ENCODE measurements around the gene MBNL2. TPM values are rescaled to one million over a fixed set of nuclear protein-coding genes. Genes with fewer than 3 reads are reported as not detected.

Gene MBNL2
- total and polyA plus RNA-seq, 2 experiments from 2014 or later = 0.55 to 3.2 TPM

- DNase-seq (ENCODE audit: low spot score) (no peak), ATAC-seq (no peak)
- Mint-ChIP-seq H3K9me3 (no peaks in the 10 kb centered on the region), H3K36me3 (ENCODE audit: low read depth) (no peaks in the 10 kb centered on the region), H3K4me3 (no peak overlapping the region), H3K27ac (no peak overlapping the region), H3K27me3 (ENCODE audit: insufficient read depth, low read depth, poor library complexity) (peaks cover 1% of the 10 kb centered on the region), H3K4me1 (no peaks in the 10 kb centered on the region)
- no peak overlapping the region for H3K4me3 ChIP-seq
- no peaks in the 10 kb centered on the region for H3K9me2 ChIP-seq (ENCODE audit: insufficient read depth)
- TF ChIP-seq EZH2 (IDR thresholded peaks at IDR 0.05; ENCODE audit: low read depth, unreplicated experiment) (no peak), STAT1 (IDR thresholded peaks at IDR 0.05; ENCODE audit: unreplicated experiment) (no peak), ZNF462 (CRISPR knock-in tag; IDR thresholded peaks at IDR 0.05) (no peak), JUNB (IDR thresholded peaks at IDR 0.05; ENCODE audit: unreplicated experiment) (no peak), CTCF (conservative IDR thresholded peaks at IDR 0.05; ENCODE audit: low read depth in 2 of 2) (no peak), POLR2AphosphoS5 (IDR thresholded peaks at IDR 0.05; ENCODE audit: low read depth) (no peak), NANOG (IDR thresholded peaks at IDR 0.05; ENCODE audit: borderline replicate concordance) (no peak), EZH2phosphoT487 (IDR thresholded peaks at IDR 0.05; ENCODE audit: unreplicated experiment) (no peak)
- no peaks in the 10 kb centered on the region for H3K27me3 ChIP-seq (ENCODE audit: insufficient read depth)
- H2AFZ ChIP-seq = no peak overlapping the region
- H3F3A ChIP-seq (replicated peaks; ENCODE audit: low read depth) = no peaks in the 10 kb centered on the region
- H3K4me2 ChIP-seq = no peak overlapping the region
- no peak overlapping the region for H3K27ac ChIP-seq (ENCODE audit: low read depth)
- H4K20me1 ChIP-seq (replicated peaks; ENCODE audit: insufficient read depth) = no peaks in the 10 kb centered on the region
- no peaks in the 10 kb centered on the region for H3K36me3 ChIP-seq (ENCODE audit: insufficient read depth)
- H3K79me2 ChIP-seq (replicated peaks; ENCODE audit: insufficient read depth) = no peaks in the 10 kb centered on the region
- H3K4me1 ChIP-seq (ENCODE audit: insufficient read depth) = no peaks in the 10 kb centered on the region
These were observed 76.7 kb downstream of the MBNL2 start for GRCh38 chr13:97298816-97299215.
